HG03521 (cell line): ENCODE data around the gene SFSWAP.

ENCODE experiments used
- ATAC-seq: cut with Tn5 transposase; IDR thresholded peaks from one replicate; pipeline ENCODE4 v1.9.1; 2021; ENCODE audit warnings: mild to moderate bottlenecking, moderate library complexity; ENCODE audit not compliant: unreplicated experiment

SFSWAP gene

DNA sequence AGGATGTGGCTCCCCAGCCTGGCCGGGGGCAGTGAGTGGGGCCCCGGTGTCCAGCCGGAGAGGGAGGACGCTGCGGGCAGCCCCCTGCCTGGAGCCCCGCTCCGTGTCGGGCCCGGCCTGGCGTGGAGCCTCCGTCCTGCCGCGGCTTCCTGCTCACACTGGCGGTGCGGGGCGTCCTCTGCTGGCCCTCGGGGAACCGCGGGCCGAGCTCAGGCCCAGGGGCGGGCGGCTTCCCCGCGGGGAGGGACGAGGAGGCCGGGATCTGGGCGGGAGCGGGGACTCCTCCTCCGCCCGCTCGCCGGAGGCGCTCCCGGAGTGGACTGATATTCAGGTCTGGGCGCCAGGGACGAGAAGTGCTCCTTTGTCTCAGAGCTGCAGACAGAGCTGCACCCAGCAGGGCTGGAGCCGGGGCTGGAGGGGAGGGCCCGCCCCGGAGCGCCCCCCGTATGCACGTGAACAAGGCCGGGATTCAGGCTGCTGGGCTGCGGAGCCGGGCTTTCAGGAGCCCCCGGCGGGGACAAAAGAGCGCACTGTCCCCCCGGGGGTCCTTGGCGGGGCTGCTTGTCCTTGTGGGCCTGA is 119.5 kb downstream of the SFSWAP start:
- ATAC-seq: no peak

DNA sequence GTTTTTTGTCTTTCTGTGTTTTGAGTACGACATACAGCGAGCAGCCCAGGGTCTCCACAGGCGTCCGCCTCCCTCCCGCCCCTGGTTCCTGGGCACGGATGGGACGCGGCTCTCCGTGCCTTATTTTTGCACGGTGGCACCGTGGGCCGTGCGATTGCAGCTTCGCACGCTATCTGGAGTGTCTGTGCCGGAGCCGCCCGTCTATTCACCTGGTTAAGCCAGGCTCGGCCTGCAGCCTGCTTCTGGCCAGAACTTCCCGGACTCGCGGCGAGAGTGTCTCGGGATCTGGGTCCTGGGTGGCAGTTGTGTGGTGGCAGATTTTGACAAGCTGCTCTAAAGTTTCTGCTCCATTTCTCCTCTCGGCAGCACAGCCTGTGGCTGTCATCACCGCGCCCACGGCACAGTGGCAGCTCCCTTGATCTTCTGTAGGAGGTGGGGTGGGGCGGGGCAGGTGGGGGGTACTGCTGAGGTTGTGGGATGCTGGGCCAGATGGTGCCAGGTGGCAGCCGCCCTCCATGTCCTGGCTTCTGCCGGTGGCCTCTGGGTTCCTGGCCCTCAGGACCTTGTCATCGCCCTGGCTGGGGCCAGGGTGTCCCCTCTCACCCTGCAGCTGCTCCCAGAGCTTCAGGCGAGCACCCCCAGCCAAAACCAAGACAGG is 120.2 kb downstream of the SFSWAP start:
- ATAC-seq: no peak

DNA sequence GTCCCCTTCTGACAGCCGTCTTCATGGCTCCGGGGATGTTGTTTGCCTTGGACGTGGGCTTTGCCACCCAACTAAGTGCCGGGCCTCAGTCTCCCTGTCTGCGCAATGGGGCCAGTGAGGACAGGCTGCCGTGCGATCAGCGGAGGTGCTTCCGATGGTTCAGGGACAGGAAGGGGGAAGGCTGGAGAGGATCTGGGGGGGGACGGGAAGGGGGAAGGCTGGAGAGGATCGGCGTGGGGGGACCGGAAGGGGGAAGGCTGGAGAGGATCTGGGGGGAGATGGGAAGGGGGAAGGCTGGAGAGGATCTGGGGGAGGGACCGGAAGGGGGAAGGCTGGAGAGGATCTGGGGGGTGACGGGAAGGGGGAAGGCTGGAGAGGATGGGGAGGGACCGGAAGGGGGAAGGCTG is 120.7 kb downstream of the SFSWAP start:
- ATAC-seq: no peak

DNA sequence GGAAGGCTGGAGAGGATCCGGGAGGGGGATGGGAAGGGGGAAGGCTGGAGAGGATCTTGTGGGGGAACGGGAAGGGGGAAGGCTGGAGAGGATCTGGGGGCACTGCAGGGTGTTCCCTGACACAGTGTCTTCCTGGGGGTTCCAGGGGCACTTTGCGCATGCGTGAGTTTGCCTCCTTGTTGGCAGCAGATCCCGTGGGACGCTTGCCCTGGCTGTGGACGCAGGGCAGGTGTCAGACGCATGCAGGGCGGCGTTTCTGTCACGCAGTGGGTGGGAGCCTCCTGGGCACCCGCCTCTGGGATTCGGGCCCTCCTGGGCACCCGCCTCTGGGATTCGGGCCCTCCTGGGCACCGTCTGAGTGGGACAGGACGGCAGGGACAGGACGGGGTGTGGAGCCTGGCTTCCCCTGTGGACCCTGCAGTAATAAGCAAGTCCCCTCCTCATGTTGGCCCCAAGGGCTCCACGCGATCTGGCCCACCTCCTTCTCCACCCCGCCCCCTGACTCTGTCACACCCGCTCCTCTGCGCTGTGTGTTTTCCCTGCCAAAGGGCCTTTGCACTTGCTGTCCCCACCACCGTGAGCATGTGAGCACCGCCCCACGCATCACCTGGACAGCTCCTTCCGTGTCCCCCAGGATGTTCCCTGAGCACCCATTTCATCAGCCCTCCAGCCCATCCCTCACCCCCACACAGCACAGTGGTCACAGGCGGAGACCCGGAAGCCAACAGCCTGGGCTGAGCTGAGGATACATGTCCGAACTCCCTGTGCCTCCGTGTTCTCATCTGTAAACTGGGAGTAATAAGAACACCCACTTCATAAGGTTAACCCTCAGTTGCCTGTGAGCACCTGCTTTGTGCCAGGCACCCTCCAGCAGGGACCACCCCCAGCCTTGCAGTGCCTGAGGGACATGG is 121.7 kb downstream of the SFSWAP start:
- no peak for ATAC-seq

DNA sequence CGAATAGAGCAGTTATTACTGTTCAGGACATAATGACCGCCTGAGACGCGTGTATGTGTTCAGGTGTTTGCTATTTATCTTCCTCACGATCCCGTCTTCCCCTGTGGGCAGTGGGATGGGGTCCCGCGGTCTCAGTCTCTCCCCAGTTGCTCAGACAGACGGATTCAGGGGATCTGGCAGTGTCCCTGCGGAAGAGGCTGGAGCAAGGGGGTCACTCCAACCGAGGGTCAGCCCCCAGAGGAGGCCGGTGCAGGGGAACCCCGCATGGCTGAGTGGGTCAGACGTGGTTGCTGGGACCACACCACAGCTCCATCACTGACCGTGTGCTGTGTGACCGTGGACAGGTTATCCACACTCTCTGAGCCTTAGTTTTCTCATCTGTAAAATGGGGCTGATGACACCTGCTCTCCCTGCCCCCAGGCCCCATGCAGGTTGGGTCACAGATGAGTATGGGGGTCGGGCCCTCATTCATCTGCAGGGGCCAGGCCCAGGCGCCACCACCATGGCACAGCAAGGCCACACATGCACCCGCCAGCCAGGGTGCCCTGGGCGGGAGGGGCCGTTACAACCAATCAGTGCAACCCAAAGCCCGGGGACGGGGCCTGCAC is 122.5 kb downstream of the SFSWAP start:
- no peak for ATAC-seq

DNA sequence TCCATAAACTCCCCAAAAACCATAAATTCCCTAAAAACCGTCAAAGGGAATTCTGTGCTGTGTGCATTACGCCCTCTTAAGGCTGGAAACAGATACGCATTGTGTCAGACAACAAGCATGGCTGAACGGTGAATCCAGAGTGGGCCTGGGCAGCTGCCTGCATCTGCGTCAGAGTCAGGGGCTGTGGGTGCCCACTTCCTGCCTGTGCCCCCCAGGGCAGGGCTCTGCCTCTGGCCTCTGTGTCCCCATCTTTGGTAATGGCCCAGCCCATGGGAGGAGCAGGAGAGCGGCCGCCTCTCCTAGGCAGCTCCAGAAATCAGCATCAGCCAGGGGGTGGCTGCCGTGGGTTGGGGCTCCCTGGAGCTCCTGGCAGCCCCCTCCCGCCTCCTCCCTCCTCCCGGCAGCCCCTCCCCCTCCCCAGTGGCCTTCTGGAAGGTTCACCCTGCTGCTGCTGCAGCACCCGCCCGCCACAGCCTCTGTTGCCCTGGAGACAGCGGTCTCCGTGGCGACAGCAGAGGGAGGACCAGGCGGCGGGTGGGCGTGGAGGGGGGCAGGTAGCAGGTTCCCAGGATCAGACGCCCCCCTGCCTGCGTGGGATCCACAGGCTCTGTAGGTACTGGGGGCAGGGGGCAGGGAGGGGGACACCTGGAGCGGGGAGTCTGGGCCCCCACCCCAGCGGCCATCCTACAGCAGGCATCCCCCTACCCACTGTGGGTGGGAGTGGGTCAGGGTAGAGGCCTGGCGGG is 123.2 kb downstream of the SFSWAP start:
- no peak for ATAC-seq

DNA sequence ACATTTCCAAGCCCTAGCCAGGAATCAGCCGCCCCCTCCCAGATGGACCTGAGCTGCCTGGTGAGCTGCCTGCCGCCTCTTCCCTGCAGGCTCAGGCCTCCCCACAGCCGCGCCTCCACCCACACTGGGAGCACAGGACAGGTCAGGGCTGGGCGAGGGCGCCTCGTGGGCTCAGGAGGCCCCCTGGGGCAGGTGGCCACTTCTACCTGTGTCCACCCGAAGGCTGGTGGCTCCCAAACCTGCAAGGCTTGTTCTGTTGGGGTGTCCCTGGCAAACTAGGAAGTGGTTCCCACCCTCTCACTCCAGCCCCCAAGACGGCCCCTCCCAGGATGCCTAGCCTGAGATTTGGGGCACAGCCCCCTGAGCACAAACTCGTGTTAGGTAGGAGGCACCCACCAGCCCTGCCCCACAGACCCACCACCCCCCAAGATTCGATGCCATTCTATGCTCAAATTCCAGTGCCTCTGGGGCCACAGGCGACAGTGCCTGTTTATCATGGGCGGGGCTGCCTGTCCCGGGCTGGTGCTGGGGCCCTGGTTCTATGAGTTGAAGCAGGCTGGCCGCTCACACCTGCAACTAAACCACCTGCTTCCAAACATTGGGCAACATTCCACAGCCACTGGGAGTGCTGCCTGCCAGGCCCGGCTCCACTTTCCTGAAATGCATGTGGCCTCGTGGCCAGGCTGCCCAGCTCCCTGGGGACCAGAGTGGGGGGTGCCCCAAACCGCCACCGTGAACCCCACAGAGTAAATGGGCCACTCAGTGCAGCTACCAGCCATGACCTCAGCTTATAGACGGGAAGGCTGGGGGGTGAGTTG is 124.1 kb downstream of the SFSWAP start:
- no peak for ATAC-seq

DNA sequence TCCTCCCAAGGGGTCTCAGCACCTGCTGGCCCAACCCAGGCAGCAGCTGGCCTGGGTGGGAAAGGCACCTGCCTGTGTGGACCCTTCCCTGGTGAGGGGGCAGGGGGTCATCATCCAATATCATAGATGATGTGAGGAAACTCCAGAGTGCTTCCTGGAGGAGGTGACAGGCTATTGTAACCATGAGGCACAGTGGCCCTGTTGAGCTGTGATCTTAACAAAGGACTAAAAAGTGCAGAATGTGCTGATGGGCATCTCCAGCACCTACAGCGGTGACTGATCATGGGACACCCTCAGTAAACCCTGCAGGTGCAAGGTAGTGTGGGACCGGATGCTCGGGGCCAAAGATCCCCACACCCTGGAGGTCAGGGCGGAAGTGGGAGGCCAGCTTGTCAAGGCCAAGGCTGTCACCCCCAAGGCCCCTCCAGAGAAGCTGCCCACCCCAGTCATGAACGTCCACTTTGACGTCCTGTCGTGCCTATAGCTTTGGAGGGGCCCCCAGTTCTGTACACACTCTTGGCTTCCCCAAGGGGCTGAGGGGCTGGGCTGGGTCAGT is 124.8 kb downstream of the SFSWAP start:
- ATAC-seq: no peak

DNA sequence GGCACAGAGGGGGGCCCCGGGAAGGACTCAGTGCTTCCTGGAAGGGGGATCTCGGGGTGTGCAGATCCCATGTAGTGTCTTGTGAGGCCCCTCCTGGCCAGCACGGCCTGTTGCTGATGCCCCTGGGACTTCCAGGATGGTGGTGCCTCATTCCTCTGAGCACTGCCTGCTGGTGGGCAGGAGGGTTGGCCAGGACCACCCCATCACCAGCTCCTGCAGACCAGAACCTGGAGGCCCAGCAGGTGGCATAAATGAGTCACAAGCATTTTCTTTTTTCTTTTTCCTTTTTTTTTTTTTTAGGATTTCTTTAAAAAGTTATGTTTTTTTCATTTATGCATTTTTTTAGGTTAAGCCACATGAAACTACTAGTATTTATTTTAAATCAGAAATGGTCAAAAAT is 125.3 kb downstream of the SFSWAP start:
- ATAC-seq: no peak

DNA sequence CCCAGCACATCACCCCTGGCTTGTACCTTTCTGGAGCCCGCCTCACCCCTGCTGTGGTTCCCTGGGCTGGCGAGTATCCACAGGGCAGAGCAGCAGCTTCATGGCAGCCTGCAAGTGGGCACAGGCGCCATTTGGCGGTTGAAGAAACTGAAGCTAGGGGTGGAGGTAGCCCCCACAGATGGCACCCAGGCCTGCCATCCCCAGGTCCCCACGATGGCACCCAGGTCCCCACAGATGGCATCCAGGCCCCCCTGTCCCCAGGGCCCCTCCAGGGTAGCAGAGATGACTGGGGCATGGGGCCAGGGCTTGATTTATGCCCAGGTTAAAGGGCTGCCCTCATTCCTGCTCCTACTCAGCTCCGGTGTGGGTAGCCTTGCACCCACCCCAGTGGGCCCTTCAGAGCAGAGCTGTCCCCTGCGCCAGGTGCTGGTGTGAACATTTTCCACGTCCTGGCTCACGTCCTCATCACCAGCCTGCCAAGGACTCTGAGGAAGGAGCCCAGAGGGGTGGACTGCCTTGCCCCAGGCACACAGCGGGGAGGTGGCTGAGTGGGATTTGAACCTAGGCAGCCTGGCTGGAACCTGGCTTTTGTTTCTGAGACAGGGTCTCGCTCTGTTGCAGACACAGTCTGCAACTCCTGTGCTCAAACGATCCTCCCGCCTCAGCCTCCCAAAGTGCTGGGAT is 126.0 kb downstream of the SFSWAP start:
- no peak for ATAC-seq

DNA sequence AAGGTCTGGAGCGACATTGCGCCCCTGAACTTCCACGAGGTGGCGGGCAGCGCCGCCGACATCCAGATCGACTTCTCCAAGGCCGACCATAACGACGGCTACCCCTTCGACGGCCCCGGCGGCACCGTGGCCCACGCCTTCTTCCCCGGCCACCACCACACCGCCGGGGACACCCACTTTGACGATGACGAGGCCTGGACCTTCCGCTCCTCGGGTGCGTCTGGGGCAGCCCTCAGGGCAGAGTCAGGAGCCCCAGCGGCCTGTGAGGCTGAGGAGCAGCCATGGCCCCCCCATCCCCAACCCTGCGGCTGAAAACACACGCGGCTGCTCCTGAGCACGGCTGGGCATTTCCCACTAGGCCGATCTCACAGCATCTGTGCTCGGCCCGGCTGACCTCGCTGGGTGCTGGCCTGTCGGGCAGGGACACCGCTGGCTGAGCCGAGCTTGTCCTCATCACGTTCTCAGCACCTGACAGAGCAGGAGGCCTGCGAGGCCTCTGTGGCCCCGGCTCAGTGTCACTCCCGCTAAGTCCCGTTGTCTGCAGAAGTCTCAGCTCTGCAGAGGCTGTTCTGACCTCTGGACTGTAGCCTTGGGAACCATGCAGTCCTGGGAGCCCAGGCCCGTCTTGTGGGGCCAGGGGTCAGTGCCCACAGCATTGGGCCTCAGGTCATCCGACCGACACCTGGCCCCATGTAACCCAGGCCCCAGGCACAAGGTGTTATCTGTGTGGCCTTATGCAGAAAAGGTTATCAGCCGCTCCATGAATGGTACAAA is 129.9 kb downstream of the SFSWAP start:
- no peak for ATAC-seq

DNA sequence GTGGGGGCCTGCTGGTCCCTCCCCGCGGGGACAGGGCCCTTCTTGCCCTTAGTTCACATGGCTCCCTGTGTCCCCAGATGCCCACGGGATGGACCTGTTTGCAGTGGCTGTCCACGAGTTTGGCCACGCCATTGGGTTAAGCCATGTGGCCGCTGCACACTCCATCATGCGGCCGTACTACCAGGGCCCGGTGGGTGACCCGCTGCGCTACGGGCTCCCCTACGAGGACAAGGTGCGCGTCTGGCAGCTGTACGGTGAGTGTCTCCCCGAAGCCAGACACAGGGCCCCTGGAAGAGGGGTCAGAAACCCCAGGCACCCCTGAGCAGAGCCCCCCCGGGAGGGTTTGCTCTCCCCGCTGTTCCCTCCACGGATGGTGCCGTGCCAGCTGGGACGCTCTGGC is 130.7 kb downstream of the SFSWAP start:
- ATAC-seq: no peak

DNA sequence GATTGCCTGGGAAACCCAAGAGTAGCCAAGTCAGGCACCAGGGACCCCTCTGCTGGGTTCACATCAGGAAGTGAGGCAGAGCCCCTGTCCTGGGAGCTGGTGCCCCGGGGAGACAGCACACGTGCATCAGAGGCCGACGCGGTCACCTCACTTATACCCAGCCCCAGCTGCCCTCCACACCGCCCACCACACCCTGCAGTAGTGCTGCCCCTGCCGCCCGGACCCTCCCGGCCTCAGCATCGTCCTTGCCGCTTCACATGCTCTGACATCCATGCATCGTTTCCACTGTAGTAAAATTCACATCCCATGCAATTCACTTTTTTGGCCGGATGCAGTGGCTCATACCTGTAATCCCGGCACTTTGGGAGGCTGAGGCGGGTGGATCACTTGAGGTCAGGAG is 131.3 kb downstream of the SFSWAP start:
- no peak for ATAC-seq

DNA sequence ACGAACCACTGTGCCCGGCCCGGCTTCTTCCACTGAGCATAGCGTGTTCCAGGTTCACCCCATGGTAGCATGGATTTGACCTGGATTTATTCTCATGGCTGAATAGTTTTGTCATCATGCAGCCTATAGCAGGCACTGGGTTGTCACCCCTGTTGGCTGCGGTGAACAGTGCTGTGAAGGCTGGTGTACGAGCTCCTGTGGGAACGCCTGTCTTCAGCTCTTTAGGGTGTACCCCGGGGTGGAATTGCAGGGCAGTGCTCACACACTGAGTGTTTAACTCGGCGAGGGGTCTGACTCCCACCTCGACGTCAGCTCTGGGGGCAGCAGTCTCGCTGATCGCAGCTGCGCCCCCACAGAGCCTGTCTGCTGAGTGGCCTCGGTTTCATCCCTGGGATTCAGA is 132.6 kb downstream of the SFSWAP start:
- ATAC-seq: no peak

DNA sequence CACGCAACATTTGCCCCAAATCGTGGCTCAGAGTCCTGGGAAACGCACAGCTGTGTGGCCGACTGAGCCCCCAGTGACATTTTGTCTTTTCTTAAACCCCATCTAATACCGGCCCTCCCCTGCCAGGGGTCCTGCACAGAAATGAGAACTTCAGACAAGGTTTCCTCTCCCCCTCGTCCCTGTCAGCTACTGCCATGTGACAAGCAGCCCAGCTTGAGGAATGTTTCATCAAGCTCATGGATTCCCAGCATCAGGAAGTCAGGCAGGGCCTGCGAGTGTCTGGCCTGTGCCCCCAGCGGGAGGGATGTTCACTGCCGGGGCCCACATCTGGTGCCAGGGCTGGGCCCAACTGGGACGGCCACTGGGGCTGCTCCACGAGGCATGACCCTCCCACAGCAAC is 133.2 kb downstream of the SFSWAP start:
- no peak for ATAC-seq

DNA sequence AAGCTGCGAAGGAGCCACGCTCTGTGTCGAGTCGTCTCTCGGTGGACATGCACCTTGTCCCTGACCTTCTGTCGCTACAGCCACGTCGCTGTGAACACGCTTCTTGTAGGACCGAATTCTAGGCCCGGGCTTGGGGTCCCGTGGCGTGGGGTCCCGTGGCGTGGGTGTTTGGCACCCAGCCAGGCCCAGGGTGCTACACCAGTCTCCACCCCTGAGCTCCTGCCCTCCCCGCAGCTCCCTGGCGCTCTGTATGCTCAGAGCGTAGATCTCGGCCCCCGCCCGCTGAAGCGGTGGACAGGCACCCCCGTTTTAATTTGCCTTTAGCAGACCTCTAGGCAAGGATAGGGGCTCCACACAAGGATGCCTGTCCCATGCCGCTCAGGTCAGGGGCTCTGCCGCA is 133.8 kb downstream of the SFSWAP start:
- ATAC-seq: no peak

DNA sequence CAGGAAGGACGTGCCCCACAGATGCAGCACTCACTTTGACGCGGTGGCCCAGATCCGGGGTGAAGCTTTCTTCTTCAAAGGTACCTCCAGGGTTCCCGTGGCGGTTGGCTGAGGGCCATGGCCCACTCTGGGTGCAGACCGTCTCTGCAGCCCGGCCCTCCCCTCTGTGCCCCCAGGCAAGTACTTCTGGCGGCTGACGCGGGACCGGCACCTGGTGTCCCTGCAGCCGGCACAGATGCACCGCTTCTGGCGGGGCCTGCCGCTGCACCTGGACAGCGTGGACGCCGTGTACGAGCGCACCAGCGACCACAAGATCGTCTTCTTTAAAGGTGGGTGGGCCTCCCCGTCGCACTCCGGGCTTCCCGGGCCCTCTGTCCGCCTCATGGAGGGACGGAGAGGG is 134.2 kb downstream of the SFSWAP start:
- no peak for ATAC-seq

DNA sequence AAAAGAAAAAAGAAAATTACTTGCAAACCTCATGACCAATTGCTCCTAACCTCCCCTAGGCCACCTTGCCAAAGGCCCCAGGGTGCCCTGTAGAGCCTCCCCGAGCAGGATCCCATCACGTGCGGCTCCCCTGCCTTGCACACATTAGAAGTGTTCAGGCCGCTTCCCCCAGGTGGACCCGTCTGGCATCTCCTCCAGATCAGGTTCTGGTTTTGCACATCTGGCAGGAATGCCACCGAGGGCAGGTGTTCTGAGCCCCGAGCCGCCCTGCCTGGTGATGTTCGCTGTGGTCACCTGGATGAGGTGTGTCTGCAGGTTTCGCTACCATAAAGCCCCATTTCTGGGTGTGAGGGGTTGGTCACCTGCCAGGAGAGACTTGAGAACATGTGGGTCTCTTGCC is 136.6 kb downstream of the SFSWAP start:
- ATAC-seq: no peak
